Stimulated activated CD8-positive, alpha-beta memory T cell treated with anti-CD3 and anti-CD28 coated beads, Interleukin-12 subunit alpha, Interleukin-12 subunit beta, amount 100 ng/mL, for 1 hour (primary cell): ENCODE measurements around the gene CXCL14.
"Not testable (repeated sequence)": the region's sequence is repeated elsewhere in the genome, so short reads cannot be mapped to it uniquely, and the experiment has no call there.

ENCODE experiments used
- DNase-seq: peaks from one replicate; pipeline ENCODE4 v3.0.0-alpha.2; 2020; ENCODE audit warnings: low read depth

CXCL14 gene

GRCh38 chr5:135543001-135543484 lies 35.7 kb downstream of the CXCL14 start:
- DNase-seq = no peak

GRCh38 chr5:135541807-135542502 lies 36.8 kb downstream of the CXCL14 start:
- no peak for DNase-seq

GRCh38 chr5:135539430-135540005 lies 39.3 kb downstream of the CXCL14 start:
- no peak for DNase-seq

GRCh38 chr5:135538261-135538660 lies 40.5 kb downstream of the CXCL14 start:
- DNase-seq = no peak

- DNase-seq = no peak
Measured at GRCh38 chr5:135537745-135538144, 41.0 kb downstream of the CXCL14 start.

- DNase-seq = no peak
Measured at GRCh38 chr5:135537271-135537670, 41.5 kb downstream of the CXCL14 start.

- no peak for DNase-seq
Measured at GRCh38 chr5:135535820-135536801, 42.7 kb downstream of the CXCL14 start, which contains the start of gene NEUROG1. TSS of gene NEUROG1 (minus strand) at chr5:135535964. CDS start at chr5:135535690, 274 bp downstream.

- no peak for DNase-seq
Measured at GRCh38 chr5:135535420-135535819, 43.4 kb downstream of the CXCL14 start.

GRCh38 chr5:135534609-135535419 lies 44.0 kb downstream of the CXCL14 start:
- DNase-seq = no peak

GRCh38 chr5:135533794-135534193 lies 45.0 kb downstream of the CXCL14 start:
- DNase-seq = no peak

- DNase-seq = no peak
Measured at GRCh38 chr5:135533334-135533733, 45.5 kb downstream of the CXCL14 start.

GRCh38 chr5:135529576-135529975 lies 49.2 kb downstream of the CXCL14 start:
- not testable (repeated sequence) for DNase-seq

- DNase-seq = no peak
Measured at GRCh38 chr5:135526924-135527323, 51.9 kb downstream of the CXCL14 start.

GRCh38 chr5:135521964-135522363 lies 56.8 kb downstream of the CXCL14 start:
- DNase-seq = no peak
